ENCODE measurements around the gene ABCB6.

The ABCB6 gene

GRCh38 chr2:219186754-219187456 lies 31.9 kb downstream of the ABCB6 start (continued):
- no peak for TF ChIP-seq ESRRG (CRISPR knock-in tag; IDR thresholded peaks at IDR 0.05)
- TF ChIP-seq TCF4 (CRISPR knock-in tag; IDR thresholded peaks at IDR 0.05; ENCODE audit: borderline replicate concordance): no peak
- TF ChIP-seq ZNF565 (CRISPR knock-in tag; conservative IDR thresholded peaks at IDR 0.05; ENCODE audit: low read depth): no peak
- TF ChIP-seq CREB5 (CRISPR knock-in tag; IDR thresholded peaks at IDR 0.05; ENCODE audit: low read depth): no peak

DNA sequence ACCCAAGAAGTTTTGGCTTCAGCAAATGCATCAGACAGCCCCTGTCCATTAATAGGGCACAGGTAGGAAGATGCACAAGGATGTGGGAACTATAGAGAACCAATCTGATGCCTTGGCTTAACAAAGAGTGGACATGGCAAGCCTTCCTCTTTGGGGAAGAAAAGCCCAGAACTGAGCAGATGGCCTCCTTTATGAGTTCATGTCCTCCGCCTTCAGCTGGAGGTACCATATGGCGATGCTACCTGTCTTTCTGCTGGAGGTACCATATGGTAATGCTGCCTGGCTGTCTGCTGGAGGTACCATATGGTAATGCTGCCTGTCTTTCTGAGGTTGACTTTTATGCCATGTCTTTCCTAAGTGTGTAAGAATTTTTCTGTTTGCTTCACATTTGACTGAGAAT lies 34.6 kb downstream of the ABCB6 start:
- no peak for TF ChIP-seq CSDC2 (CRISPR knock-in tag; IDR thresholded peaks at IDR 0.05)
- TF ChIP-seq ISL1 (CRISPR knock-in tag; IDR thresholded peaks at IDR 0.05): no peak
- no peak for TF ChIP-seq BACH2 (CRISPR knock-in tag; IDR thresholded peaks at IDR 0.05; ENCODE audit: borderline replicate concordance)
- no peak for TF ChIP-seq CREB5 (CRISPR knock-in tag; IDR thresholded peaks at IDR 0.05; ENCODE audit: low read depth)
- no peak for TF ChIP-seq TOX (CRISPR knock-in tag; IDR thresholded peaks at IDR 0.05; ENCODE audit: borderline replicate concordance)
- TF ChIP-seq ESRRG (CRISPR knock-in tag; IDR thresholded peaks at IDR 0.05): no peak
- no peak for TF ChIP-seq ZNF565 (CRISPR knock-in tag; conservative IDR thresholded peaks at IDR 0.05; ENCODE audit: low read depth)
- no peak for TF ChIP-seq GLIS3 (CRISPR knock-in tag; IDR thresholded peaks at IDR 0.05)
- no peak for ATAC-seq

DNA sequence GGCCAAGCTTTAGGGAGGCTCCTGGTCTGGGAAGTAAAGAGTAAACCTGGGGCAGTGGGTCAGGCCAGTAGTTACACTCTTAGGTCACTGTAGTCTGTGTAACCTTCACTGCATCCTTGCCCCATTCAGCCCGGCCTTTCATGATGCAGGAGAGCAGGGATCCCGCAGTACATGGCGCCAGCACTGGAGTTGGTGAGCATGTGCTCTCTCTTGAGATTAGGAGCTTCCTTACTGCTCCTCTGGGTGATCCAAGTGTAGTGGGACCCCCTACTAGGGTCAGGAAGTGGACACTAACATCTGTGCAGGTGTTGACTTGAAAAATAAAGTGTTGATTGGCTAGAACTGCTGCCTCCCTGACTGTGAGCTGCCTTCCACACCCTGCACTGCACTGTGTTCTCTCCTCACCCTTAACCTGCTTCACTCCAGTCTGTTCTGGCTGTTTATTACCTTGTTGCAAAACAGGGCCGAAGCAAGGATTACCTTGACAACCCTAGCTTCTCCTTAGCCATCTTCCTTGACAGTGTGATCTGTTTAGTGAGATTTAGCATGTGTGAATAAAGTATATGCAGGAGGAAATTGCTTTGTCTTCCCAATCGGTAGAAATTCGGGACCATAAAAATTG lies 35.5 kb downstream of the ABCB6 start:
- no peak for ATAC-seq
- TF ChIP-seq CSDC2 (CRISPR knock-in tag; IDR thresholded peaks at IDR 0.05) (no peak), ARNTL (CRISPR knock-in tag; IDR thresholded peaks at IDR 0.05; ENCODE audit: borderline replicate concordance, low read depth) (no peak), PPARA (CRISPR knock-in tag; IDR thresholded peaks at IDR 0.05; ENCODE audit: borderline replicate concordance) (no peak), TSHZ2 (CRISPR knock-in tag; IDR thresholded peaks at IDR 0.05) (no peak), ZC3H10 (CRISPR knock-in tag; IDR thresholded peaks at IDR 0.05) (no peak), ZNF565 (CRISPR knock-in tag; conservative IDR thresholded peaks at IDR 0.05; ENCODE audit: low read depth) (no peak), ISL1 (CRISPR knock-in tag; IDR thresholded peaks at IDR 0.05) (no peak), TCF4 (CRISPR knock-in tag; IDR thresholded peaks at IDR 0.05; ENCODE audit: borderline replicate concordance) (no peak), ESRRG (CRISPR knock-in tag; IDR thresholded peaks at IDR 0.05) (no peak), BACH2 (CRISPR knock-in tag; IDR thresholded peaks at IDR 0.05; ENCODE audit: borderline replicate concordance) (no peak), RARB (CRISPR knock-in tag; IDR thresholded peaks at IDR 0.05) (no peak), ZFP30 (CRISPR knock-in tag; IDR thresholded peaks at IDR 0.05) (no peak), ZNF70 (CRISPR knock-in tag; IDR thresholded peaks at IDR 0.05) (no peak), OSR1 (CRISPR knock-in tag; IDR thresholded peaks at IDR 0.05) (no peak), SNAI2 (CRISPR knock-in tag; IDR thresholded peaks at IDR 0.05) (no peak), TOX (CRISPR knock-in tag; IDR thresholded peaks at IDR 0.05; ENCODE audit: borderline replicate concordance) (no peak), CREB5 (CRISPR knock-in tag; IDR thresholded peaks at IDR 0.05; ENCODE audit: low read depth) (no peak), ZFP3 (CRISPR knock-in tag; IDR thresholded peaks at IDR 0.05) (no peak), ZNF8 (CRISPR knock-in tag; IDR thresholded peaks at IDR 0.05) (no peak), POU6F1 (CRISPR knock-in tag; IDR thresholded peaks at IDR 0.05; ENCODE audit: borderline replicate concordance, low read depth) (no peak)

Data from SK-N-SH treated with all-trans-retinoic acid at 6 μM for 48 hours (cell line).